HTERT RPE-1 (cell line): ENCODE results near the gene SLF2.
"Not testable (repeated sequence)": the region's sequence is repeated elsewhere in the genome, so short reads cannot be mapped to it uniquely, and the experiment has no call there.

Source experiments
- in situ Hi-C: fragments of 300-500 bp; cut with MboI; formaldehyde crosslinking; loops from 4 replicates; pipeline ENCODE4 v1.14.3; 2020; ENCODE audit warnings: low sequenced_read_pairs

SLF2 gene

DNA sequence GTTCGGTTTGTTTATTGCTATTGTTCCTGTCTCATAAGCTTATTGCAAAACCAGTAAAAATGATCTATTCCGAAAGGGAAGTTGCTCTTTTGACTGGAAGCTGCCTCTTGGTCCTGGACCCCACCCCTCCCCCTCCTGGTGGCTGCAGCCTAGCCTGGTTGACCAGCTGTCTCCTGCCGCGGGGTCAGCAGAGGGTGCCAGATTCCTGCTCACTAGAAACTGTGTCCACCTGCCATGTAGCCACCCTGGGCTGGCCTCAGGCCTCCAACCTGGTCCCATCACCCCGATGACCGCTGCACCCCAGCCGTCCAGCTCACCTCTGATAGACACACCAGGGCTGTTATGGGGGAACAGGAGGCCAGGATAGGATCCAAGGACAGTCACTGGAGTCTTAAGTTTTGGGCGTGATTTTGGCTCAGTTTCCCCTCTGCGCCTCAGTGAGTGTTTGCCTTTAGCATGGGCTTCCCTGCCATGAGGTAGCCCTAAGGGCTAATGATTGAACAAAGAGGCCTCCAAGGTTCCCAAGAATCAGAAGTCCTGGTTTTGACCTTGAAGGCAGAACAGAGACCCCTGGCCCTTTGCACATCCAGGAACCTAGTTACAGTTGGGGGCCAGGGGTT lies 32.9 kb upstream of the SLF2 start:
- in situ Hi-C loops: no loop called here

DNA sequence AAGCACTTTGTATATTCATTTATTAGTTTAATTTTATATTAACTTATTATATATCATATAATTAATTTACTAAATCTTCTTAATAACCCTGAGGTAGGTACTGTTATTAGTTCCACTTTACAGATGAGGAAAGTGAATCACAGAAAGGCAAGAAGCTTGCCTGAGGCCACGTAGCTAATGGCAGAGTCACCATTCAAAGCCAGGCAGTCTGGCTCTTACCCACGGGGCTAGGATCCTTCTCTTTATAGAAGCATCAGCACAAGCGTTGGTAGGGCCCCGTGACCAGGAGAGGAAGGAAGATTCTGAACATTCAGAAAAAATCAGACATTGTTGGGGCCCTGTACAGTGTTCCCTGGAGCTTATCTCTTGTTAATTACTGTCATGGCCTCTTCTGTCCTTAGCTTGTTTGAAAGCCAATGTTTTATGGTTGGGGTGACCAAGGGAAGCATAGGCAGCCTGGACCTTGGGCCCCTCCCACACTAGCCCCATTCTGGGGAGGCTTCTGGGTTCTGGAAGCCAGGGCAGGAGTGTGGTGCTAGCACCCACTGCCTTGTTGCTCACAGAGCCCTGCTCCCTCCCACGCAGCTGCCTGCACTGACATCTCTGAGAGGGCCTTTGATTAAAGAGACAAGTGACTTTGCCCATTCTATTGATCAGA lies 31.1 kb upstream of the SLF2 start:
- in situ Hi-C loops: no loop called here

DNA sequence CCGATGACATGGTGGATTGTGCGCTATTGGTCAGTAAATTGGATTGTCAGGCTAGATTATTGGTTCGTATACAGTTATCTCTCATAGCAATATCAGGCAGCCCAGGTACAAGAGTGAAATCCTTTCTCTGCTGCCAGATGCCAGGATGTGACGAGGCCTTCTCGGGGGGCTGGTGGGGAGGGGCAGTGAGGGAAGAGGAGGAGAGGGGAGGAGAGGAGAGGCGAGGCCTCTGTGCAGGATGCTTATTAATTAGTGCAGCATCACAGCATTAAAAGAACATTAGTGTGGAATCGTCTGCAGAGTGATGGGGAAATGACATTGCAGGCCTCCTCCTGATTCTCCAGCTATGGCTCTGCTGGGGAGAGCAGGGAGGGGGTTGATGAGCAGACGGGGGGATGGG lies 30.5 kb upstream of the SLF2 start:
- in situ Hi-C loops: no loop called here

DNA sequence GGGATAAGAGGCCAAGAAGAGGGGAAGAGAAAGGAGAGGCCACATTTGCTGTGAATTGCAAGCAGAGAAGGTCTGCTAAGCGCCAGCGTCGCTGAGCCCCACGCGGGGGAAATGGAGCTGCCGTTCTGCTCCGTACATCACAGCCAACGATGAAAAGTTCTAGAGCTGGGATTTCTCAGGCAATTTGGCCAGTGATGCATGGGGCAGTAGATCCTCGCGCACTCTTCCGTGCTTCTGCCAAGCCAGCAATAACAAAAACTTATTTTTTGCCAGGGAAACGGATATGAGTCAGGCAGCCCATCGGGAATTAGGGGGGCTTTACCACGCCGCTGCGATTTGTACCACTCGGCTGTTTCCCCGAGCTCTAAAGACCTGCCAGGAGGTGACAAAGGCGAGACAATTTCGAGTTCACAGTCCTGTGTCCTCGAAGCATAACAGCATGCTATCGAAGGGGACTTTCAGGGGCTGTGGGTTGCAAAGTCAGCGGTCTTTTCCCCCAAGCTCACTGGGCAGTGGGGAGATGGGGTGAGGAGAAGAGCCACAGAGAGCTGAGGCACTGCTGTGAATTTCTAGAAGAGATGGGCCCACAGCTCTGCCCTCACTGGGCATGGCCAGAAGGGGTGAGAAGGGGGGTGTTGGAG lies 30.0 kb upstream of the SLF2 start:
- in situ Hi-C loops: no loop called here

DNA sequence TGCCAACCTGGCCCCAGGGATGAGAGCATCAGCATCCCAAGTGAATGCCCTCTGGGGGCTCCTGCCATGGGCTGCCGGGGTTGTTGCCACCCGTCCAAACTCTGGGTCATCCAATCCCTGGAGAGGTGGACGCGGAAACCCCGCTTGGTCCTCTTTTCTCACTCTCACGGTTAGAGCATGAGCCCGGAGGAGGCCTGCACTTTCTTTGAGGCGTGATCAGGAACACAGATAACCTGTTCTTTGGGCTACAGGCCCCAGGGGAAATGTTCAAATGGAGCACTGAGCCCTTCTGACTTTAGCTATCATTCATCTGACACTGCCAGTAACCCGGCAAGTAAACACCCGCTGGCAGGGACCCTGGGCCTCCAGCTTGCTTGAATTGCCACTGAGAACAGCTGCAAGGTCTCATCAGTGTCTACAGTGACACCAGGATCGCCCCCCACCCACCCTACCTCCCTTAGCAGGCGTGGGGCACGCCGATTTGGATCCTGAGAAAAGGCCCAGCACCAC lies 29.4 kb upstream of the SLF2 start:
- in situ Hi-C loops: no loop called here

DNA sequence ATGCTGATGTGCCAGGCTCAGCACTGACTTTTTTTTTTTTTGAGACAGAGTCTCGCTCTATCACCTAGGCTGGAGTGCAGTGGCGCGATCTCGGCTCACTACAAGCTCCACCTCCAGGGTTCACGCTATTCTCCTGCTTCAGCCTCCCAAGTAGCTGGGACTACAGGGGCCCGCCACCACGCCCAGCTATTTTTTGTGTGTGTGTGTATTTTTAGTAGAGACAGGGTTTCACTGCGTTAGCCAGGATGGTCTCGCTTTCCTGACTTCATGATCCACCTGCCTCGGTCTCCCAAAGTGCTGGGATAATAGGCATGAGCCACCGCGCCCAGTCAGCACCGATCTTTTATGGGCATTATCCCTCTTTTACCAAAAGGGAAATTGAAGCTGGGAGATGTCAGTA lies 27.2 kb upstream of the SLF2 start:
- in situ Hi-C loops: not testable (repeated sequence)

- in situ Hi-C loops: no loop called here
These were observed 26.7 kb upstream of the SLF2 start for GRCh38 chr10:100886091-100886490.

DNA sequence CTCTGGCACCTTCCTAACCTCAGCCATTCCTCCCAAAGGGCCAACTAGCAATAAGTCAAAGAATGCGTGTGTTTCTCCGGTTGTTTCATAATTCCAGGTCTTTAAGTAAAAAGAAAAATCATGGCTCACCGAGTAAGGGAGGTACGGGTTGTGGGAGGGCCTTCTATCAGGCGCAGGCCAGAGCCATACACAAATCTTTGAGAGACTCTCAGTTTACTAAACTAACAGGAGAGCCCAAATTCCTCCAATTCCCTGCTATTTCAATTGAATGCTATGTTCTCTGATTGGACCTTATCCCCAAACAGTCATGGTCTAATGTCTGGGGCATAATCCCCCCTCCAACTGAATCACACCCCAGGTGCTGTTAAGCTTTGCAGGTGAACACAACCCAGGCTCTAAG lies 26.2 kb upstream of the SLF2 start:
- in situ Hi-C loops: no loop called here

DNA sequence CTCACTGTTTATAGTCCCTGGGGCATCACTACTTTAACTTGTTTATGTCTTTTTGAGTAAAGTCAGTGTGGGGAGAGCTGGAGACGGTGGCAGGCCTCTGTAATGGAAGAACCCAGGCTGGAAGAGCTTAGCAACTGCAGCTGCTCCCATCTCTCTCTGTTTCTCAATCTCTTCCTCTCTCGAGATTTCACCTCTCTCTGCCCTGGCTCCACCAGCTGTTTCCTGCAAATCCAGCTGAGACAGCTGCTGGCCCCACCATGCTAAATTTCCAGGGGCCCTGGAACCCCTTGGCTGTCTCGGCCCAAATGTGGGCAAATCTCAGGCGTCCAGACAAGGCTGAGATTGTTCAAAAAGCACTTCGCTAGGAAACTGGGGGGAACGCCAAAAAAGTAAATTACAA lies 25.8 kb upstream of the SLF2 start:
- in situ Hi-C loops: no loop called here

GRCh38 chr10:100887761-100888296 lies 24.9 kb upstream of the SLF2 start:
- in situ Hi-C loops: no loop called here

DNA sequence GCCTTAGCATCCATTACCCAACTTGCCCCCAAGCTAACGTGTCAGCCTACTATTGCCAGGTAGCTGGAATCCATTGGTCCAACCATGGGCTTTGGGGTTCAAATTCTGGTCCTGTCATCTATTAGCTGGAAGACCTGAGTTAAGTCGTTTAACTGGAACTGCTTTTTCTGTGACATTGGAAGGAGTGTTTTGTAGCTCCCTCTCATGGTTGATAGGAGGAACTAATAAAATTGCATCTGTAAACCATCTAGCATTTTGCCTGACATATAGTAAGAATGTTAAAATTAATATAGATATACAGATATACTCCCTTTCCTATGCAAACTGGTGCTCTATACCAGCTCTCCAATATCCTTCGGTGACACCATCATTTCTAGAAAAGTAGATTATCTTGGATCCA lies 23.8 kb upstream of the SLF2 start:
- in situ Hi-C loops: no loop called here

- in situ Hi-C loops: no loop called here
These were observed 23.2 kb upstream of the SLF2 start for GRCh38 chr10:100889546-100889945.

DNA sequence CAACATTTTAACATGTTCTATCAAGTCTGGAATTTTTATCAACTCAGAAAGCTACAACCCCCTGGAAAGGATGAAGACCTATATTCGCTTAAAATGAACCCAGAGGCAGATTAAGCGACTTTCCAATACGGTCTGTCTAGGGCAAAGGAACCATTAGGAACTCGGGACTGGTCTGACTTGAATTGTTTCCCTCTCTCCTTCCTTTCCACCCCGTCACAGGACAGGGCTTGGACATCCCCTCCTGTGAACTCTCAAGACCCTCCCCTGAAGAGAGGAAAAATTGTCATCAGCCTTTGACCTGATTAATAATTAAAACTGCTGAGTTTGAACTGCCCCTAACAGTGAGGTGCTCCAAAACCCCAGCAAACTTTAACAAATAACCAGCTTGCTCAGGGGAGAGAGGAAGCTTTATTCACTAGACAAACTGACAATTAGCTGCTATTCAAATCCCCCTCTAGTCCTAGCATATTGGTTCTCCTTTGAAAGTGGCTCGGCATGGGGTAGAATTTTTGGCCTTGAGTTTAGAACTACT lies 22.6 kb upstream of the SLF2 start:
- in situ Hi-C loops: no loop called here

- in situ Hi-C loops: no loop called here
These were observed 22.0 kb upstream of the SLF2 start for GRCh38 chr10:100890673-100891317.

DNA sequence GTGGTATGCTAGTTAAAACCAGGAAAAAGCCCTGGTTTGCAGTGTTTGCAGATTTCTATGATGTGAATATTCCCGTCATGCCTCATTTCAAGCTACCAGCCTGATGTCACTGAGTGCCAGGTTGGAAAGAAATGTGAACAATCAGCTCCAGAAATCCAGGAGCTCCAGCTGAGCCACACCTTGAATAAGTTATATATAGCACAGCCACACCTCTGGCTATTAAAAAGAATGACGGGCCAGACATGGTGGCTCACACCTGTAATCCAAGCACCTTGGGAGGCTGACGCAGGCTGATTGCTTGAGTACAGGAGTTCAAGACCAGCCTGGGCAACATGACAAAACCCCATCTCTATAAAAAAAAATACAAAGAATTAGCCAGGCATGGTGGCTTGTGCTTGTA lies 18.7 kb upstream of the SLF2 start:
- in situ Hi-C loops: no loop called here

DNA sequence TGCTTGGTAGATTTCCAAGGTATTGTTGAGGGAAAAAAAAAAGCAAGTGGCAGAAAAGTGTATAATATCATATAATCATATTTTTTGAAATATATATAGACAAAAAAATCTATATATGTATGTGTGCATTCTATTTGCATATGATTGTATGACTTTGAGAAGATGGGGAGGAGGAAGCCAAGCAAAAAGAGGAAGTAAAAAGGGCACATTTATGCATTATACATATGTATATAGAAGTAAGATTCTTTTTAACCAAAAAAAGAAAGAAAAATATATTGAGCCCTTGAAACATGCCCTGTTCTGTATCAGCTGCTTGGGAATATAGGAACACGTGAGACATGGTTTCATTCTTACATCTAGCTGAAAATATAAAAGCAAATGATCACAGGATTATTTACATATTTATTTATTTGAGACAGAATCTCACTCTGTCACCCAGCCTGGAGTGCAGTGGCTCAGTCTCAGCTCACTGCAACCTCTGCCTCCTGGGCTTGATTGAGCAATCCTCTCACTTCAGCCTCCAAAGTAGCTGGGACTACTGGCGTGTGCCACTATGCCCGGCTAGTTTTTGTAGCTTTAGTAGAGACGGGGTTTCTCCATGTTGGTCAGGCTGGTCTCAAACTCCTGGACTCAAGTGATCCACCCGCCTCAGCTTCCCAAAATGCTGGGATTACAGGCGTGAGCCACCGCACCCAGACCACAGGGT lies 18.0 kb upstream of the SLF2 start:
- in situ Hi-C loops: no loop called here

GRCh38 chr10:100895346-100895745 lies 17.4 kb upstream of the SLF2 start:
- in situ Hi-C loops: no loop called here

DNA sequence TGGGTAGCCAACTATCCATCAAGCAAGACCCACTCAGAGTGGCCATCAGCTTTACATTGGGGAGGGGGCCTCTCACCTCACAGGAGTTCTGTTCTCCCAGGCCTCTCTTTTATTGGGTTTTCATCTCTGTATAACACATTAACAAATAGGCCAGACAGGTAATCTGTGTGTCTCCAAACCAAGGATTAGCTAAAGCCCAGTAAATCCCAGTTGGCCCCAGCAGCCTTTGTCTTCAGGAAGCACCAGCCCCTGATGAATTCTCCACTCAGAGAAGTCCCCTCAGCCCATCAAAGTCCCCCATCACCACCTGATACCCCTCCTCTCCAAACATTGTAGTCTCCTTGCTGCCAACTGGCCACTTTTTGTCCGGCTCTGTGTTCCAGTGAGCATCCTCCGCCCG lies 16.9 kb upstream of the SLF2 start:
- in situ Hi-C loops: no loop called here

GRCh38 chr10:100896876-100897461 lies 15.8 kb upstream of the SLF2 start:
- in situ Hi-C loops: no loop called here

GRCh38 chr10:100897976-100898375 lies 14.8 kb upstream of the SLF2 start:
- in situ Hi-C loops: no loop called here
